Glutamatergic neuron (in vitro differentiated cells): ENCODE measurements around the gene ANKRD63. TPM values are rescaled to one million over a fixed set of nuclear protein-coding genes. Genes with fewer than 3 reads are reported as not detected.

Experiments used
- DNase-seq: peaks from one replicate; pipeline ENCODE4 v3.0.0; 2022
- H3K27ac Mint-ChIP-seq: one replicate; pipeline ENCODE4 v1.8.0; 2020; ENCODE audit warnings: mild to moderate bottlenecking, mixed read lengths, inconsistent platforms; ENCODE audit not compliant: unreplicated experiment
- H3K27me3 Mint-ChIP-seq: one replicate; pipeline ENCODE4 v1.8.0; 2020; ENCODE audit warnings: mild to moderate bottlenecking, moderate library complexity, mixed read lengths, inconsistent platforms; ENCODE audit not compliant: unreplicated experiment
- H3K36me3 Mint-ChIP-seq: one replicate; pipeline ENCODE4 v1.8.0; 2020; ENCODE audit warnings: mild to moderate bottlenecking, mixed read lengths, inconsistent platforms; ENCODE audit not compliant: unreplicated experiment
- H3K4me1 Mint-ChIP-seq: one replicate; pipeline ENCODE4 v1.8.0; 2020; ENCODE audit warnings: mild to moderate bottlenecking, low read depth, mixed read lengths, inconsistent platforms; ENCODE audit not compliant: unreplicated experiment
- H3K4me3 Mint-ChIP-seq: one replicate; pipeline ENCODE4 v1.8.0; 2020; ENCODE audit warnings: mild to moderate bottlenecking, mixed read lengths, inconsistent platforms; ENCODE audit not compliant: unreplicated experiment
- H3K9me3 Mint-ChIP-seq: one replicate; pipeline ENCODE4 v1.8.0; 2020; ENCODE audit warnings: mild to moderate bottlenecking, moderate library complexity, mixed read lengths, inconsistent platforms; ENCODE audit not compliant: unreplicated experiment
- CTCF ChIP-seq: fragments of 200-600 bp; sonication (generic); IDR thresholded peaks from one replicate; pipeline ENCODE4 v1.5.0; 2021; ENCODE audit not compliant: partially characterized antibody, unreplicated experiment
- total RNA-seq: library from RNA; stranded (reverse); fragmentation: NEBNext Ultra II Directional; extraction: Animal tissue kit (Norgen Biotek cat#: 25700); gene quantifications from one replicate; pipeline ENCODE4 v1.2.1, GENCODE V29; 2021; ENCODE audit not compliant: unreplicated experiment

ANKRD63 gene
- total RNA-seq, 1 donor from 2014 or later: not detected

DNA sequence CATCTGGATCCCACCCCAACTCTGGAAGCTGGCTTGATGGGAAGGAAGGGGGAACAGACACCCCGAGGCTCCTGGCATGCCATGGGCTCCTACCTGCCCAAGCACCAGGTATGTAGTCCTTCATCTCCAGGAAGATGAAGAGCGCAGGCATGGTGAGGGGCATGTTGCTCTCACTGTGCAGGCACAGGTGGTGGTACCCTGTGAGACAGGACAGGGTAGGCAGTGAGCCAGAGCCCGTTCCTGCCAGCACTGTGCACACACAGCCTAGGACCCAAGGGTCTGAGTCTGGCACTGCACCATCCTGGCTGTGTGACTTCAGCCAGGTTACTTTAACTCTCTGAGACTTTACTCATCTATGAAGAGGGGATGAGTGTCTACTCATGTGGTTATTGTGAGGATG, 9.4 kb upstream of the ANKRD63 start:
- Mint-ChIP-seq H3K27ac (no peak overlapping the region), H3K4me3 (no peak overlapping the region), H3K36me3 (no peaks in the 10 kb centered on the region), H3K4me1 (peaks cover 3% of the 10 kb centered on the region), H3K9me3 (peaks cover 7% of the 10 kb centered on the region), H3K27me3 (peaks cover 19% of the 10 kb centered on the region)
- no peak for TF ChIP-seq CTCF
- no peak for DNase-seq

- Mint-ChIP-seq H3K4me3 (no peak overlapping the region), H3K27me3 (peaks cover 15% of the 10 kb centered on the region), H3K9me3 (peaks cover 7% of the 10 kb centered on the region), H3K27ac (no peak overlapping the region), H3K4me1 (peaks cover 3% of the 10 kb centered on the region), H3K36me3 (no peaks in the 10 kb centered on the region)
- peak; percentile 77 for DNase-seq
- no peak for TF ChIP-seq CTCF
Measured at GRCh38 chr15:40290918-40291574, 8.2 kb upstream of the ANKRD63 start.

DNA sequence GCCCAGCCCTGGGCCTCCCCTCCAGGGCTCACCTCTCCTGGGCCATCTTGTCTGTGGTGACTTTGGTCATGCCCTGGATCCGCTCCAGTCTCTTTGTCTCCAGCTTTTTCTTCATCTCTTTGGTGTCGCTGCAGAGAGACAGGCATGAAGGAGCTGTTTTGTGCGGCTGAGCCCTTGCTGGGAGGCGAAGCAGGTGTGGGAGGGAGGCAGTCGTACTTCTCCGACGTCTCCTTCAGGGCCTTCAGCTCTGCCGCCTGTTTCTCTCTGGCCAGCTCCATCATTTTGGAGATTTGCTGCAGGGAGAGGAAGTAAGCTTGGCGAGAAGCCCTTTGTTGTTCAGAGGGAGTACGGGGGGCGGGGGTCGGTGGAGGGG, 7.7 kb upstream of the ANKRD63 start:
- peaks cover 12% of the 10 kb centered on the region for H3K27me3 Mint-ChIP-seq
- TF ChIP-seq CTCF: no peak
- peaks cover 7% of the 10 kb centered on the region for H3K9me3 Mint-ChIP-seq
- peaks cover 3% of the 10 kb centered on the region for H3K4me1 Mint-ChIP-seq
- H3K27ac Mint-ChIP-seq: no peak overlapping the region
- peak overlapping the region; percentile 46 for H3K4me3 Mint-ChIP-seq
- DNase-seq: no peak
- no peaks in the 10 kb centered on the region for H3K36me3 Mint-ChIP-seq

- H3K36me3 Mint-ChIP-seq: no peaks in the 10 kb centered on the region
- H3K4me3 Mint-ChIP-seq: no peak overlapping the region
- TF ChIP-seq CTCF: no peak
- H3K27ac Mint-ChIP-seq: no peak overlapping the region
- peaks cover 3% of the 10 kb centered on the region for H3K4me1 Mint-ChIP-seq
- peaks cover 6% of the 10 kb centered on the region for H3K9me3 Mint-ChIP-seq
- peaks cover 16% of the 10 kb centered on the region for H3K27me3 Mint-ChIP-seq
- DNase-seq: no peak
Measured at GRCh38 chr15:40289140-40289775, 6.4 kb upstream of the ANKRD63 start.

GRCh38 chr15:40287968-40288367, 5.1 kb upstream of the ANKRD63 start:
- H3K27ac Mint-ChIP-seq: no peak overlapping the region
- TF ChIP-seq CTCF: no peak
- peaks cover 2% of the 10 kb centered on the region for H3K4me1 Mint-ChIP-seq
- no peak overlapping the region for H3K4me3 Mint-ChIP-seq
- H3K9me3 Mint-ChIP-seq: peaks cover 5% of the 10 kb centered on the region
- DNase-seq: peak; percentile 72
- H3K27me3 Mint-ChIP-seq: peaks cover 16% of the 10 kb centered on the region
- H3K36me3 Mint-ChIP-seq: no peaks in the 10 kb centered on the region
